ENCODE results near the gene GPNMB.

Gene GPNMB

DNA sequence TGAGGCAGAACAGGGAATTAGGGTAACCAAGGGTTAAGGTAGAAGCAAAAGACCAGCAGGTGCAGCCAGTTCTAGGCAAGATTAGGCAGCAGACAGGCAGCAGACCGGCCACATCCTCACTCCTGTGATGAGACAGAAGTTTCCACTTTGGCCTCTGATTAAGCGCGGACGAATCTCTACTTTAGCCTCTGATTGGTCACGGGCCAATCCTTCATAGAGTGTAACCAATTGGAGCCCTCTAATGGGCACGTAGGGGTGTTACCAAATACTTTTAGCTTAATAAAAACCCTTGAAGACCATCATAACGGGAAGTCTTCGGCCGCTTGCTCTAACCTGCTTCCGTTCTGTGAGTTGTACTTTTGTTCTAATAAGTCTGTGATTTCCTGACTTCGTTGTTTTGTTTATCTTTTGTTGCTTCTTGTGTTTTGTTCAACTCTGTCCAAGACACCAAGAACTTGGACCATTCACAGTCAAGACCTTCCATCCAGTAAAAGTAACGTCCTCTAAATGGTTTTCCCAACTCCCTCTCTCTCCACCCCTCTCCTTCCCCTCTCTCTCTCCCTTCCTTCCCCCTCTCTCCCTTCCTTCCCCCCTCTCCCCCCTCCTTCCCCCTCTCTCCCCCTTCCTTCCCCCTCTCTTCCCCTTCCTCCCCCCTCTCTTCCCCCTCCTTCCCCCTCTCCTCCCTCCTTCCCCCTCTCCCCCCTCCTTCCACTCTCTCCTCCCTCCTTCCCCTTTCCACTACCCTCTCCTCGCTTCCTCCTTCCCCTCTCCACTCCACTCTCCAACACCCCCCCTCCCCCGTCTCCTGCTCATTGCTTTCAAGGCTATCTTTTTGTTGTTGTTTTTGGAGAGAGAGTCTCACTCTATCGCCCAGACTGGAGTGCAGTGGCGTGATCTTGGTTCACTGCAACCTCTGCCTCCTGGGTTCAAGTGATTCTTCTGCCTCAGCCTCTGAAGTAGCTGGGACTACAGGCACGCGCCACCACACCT lies 39.4 kb downstream of the GPNMB start:
- no peak overlapping the region for H3K4me3 ChIP-seq (ENCODE audit: low read length, poor library complexity, severe bottlenecking)

DNA sequence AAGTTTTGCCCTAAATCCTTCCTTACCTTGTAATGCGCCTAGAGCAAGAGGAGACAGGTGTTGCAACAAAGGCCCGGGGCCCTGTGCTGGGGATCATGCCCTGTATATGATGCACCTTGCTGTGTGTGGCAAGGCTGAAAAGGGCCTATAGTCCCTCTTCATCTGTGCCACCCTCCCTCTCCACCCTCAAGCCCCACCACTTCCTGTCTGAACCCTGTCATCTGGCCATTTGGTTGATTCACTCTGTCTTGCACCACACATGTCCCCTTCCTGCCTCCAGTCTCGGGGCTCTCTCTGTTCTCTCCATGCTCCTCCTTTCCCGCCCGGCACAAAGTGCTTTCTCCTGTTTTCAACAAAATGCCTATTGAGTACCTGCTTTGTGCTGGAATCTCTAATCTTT lies 41.0 kb downstream of the GPNMB start:
- Histone ChIP-seq H3K9ac (ENCODE audit: low read depth, low read length, poor library complexity, severe bottlenecking) (no peak overlapping the region), H3K79me2 (ENCODE audit: insufficient read depth, low read length) (no peaks in the 10 kb centered on the region), H3K36me3 (ENCODE audit: insufficient read depth, low read length) (no peaks in the 10 kb centered on the region), H3K4me1 (ENCODE audit: insufficient read depth, low read length, poor library complexity, severe bottlenecking) (peaks cover 18% of the 10 kb centered on the region), H2AFZ (ENCODE audit: low read length) (peak overlapping the region; percentile 78), H3F3A (ENCODE audit: low read depth) (no peaks in the 10 kb centered on the region), H3K27me3 (ENCODE audit: insufficient read depth, low read length, poor library complexity, severe bottlenecking) (peaks cover 6% of the 10 kb centered on the region), H4K20me1 (ENCODE audit: insufficient read depth, low read length, poor library complexity, severe bottlenecking) (no peaks in the 10 kb centered on the region), H3K9me2 (replicated peaks; ENCODE audit: low read depth, low read length) (no peaks in the 10 kb centered on the region), H3K9me3 (ENCODE audit: insufficient read depth, low read depth, low read length) (no peaks in the 10 kb centered on the region), H3K4me2 (ENCODE audit: low read depth, low read length, poor library complexity, severe bottlenecking) (peak overlapping the region; percentile 27), H3K4me3 (ENCODE audit: low read length, poor library complexity, severe bottlenecking) (peak overlapping the region; percentile 18)
- TF ChIP-seq EZH2phosphoT487 (IDR thresholded peaks at IDR 0.05; ENCODE audit: borderline replicate concordance), result no peak
- TF ChIP-seq, protein P1, sequence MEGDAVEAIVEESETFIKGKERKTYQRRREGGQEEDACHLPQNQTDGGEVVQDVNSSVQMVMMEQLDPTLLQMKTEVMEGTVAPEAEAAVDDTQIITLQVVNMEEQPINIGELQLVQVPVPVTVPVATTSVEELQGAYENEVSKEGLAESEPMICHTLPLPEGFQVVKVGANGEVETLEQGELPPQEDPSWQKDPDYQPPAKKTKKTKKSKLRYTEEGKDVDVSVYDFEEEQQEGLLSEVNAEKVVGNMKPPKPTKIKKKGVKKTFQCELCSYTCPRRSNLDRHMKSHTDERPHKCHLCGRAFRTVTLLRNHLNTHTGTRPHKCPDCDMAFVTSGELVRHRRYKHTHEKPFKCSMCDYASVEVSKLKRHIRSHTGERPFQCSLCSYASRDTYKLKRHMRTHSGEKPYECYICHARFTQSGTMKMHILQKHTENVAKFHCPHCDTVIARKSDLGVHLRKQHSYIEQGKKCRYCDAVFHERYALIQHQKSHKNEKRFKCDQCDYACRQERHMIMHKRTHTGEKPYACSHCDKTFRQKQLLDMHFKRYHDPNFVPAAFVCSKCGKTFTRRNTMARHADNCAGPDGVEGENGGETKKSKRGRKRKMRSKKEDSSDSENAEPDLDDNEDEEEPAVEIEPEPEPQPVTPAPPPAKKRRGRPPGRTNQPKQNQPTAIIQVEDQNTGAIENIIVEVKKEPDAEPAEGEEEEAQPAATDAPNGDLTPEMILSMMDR (conservative IDR thresholded peaks at IDR 0.05; ENCODE audit: low read length), result no peak

More for the DNA sequence above, 39.4 kb downstream of the GPNMB start:
- no peaks in the 10 kb centered on the region for H3K79me2 ChIP-seq (ENCODE audit: insufficient read depth, low read length)
- H3K9ac ChIP-seq (ENCODE audit: low read depth, low read length, poor library complexity, severe bottlenecking), result no peak overlapping the region
- no peaks in the 10 kb centered on the region for H4K20me1 ChIP-seq (ENCODE audit: insufficient read depth, low read length, poor library complexity, severe bottlenecking)
- H3K9me2 ChIP-seq (replicated peaks; ENCODE audit: low read depth, low read length), result no peaks in the 10 kb centered on the region
- H3K36me3 ChIP-seq (ENCODE audit: insufficient read depth, low read length), result no peaks in the 10 kb centered on the region
- no peaks in the 10 kb centered on the region for H3K9me3 ChIP-seq (ENCODE audit: insufficient read depth, low read depth, low read length)
- no peak overlapping the region for H2AFZ ChIP-seq (ENCODE audit: low read length)
- H3F3A ChIP-seq (ENCODE audit: low read depth), result no peaks in the 10 kb centered on the region
- H3K4me2 ChIP-seq (ENCODE audit: low read depth, low read length, poor library complexity, severe bottlenecking), result no peak overlapping the region
- no peak for TF ChIP-seq EZH2phosphoT487 (IDR thresholded peaks at IDR 0.05; ENCODE audit: borderline replicate concordance)
- TF ChIP-seq, protein P1 (conservative IDR thresholded peaks at IDR 0.05; ENCODE audit: low read length), result no peak
- H3K27me3 ChIP-seq (ENCODE audit: insufficient read depth, low read length, poor library complexity, severe bottlenecking), result no peaks in the 10 kb centered on the region
- peaks cover 18% of the 10 kb centered on the region for H3K4me1 ChIP-seq (ENCODE audit: insufficient read depth, low read length, poor library complexity, severe bottlenecking)

DNA sequence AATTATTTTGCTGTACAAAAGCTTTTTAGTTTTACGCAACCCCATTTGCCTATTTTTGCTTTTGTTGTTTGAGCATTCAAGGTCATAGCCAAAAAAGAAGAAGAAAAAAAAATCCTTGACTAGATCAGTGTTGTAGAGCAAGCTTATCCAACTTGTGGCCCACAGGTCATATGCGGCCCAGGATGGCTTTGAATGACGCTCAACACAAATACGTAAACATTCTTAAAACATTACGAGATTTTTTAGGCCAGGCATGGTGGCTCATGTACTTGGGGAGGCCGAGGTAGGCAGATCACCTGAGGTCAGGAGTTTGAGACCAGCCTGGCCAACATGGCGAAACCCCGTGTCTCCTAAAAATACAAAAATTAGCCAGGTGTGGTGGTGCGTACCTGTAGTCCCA lies 44.4 kb downstream of the GPNMB start:
- Histone ChIP-seq H3F3A (ENCODE audit: low read depth) (no peaks in the 10 kb centered on the region), H3K9me2 (replicated peaks; ENCODE audit: low read depth, low read length) (no peaks in the 10 kb centered on the region), H3K4me2 (ENCODE audit: low read depth, low read length, poor library complexity, severe bottlenecking) (no peak overlapping the region), H3K4me3 (ENCODE audit: low read length, poor library complexity, severe bottlenecking) (no peak overlapping the region), H3K36me3 (ENCODE audit: insufficient read depth, low read length) (no peaks in the 10 kb centered on the region), H3K27me3 (ENCODE audit: insufficient read depth, low read length, poor library complexity, severe bottlenecking) (peaks cover 38% of the 10 kb centered on the region), H3K9ac (ENCODE audit: low read depth, low read length, poor library complexity, severe bottlenecking) (no peak overlapping the region), H3K9me3 (ENCODE audit: insufficient read depth, low read depth, low read length) (no peaks in the 10 kb centered on the region), H3K4me1 (ENCODE audit: insufficient read depth, low read length, poor library complexity, severe bottlenecking) (peaks cover 18% of the 10 kb centered on the region), H4K20me1 (ENCODE audit: insufficient read depth, low read length, poor library complexity, severe bottlenecking) (no peaks in the 10 kb centered on the region), H3K79me2 (ENCODE audit: insufficient read depth, low read length) (no peaks in the 10 kb centered on the region), H2AFZ (ENCODE audit: low read length) (no peak overlapping the region)
- TF ChIP-seq, protein P1 (conservative IDR thresholded peaks at IDR 0.05; ENCODE audit: low read length), result no peak
- TF ChIP-seq EZH2phosphoT487 (IDR thresholded peaks at IDR 0.05; ENCODE audit: borderline replicate concordance), result no peak

Measured in Loucy (cell line).